NCI-H1436 (cell line): Measurements from ENCODE around the gene DDAH2.
A peak's percentile ranks its signal among the peaks of the same experiment; 100 is the strongest.

ENCODE experiments used
- DNase-seq: peaks from one replicate; lab custom pipeline; 2025; lab: John Stamatoyannopoulos, UW

Gene DDAH2

GRCh38 chr6:31732029-31732428, 2.9 kb upstream of the DDAH2 start:
- no peak for DNase-seq

- no peak for DNase-seq
Observed at GRCh38 chr6:31730631-31731086, 1.6 kb upstream of the DDAH2 start.

- DNase-seq, result peak; percentile 70
Observed at GRCh38 chr6:31729979-31730630, 1.0 kb upstream of the DDAH2 start.

GRCh38 chr6:31729515-31729978, 448 bp upstream of the DDAH2 start:
- DNase-seq, result peak; percentile 78

- no peak for DNase-seq
Observed at GRCh38 chr6:31727717-31728671, 1.1 kb downstream of the DDAH2 start.

- DNase-seq, result no peak
Observed at GRCh38 chr6:31727034-31727716, 1.9 kb downstream of the DDAH2 start.

- no peak for DNase-seq
Observed at GRCh38 chr6:31725502-31726350, 3.4 kb downstream of the DDAH2 start.

GRCh38 chr6:31723980-31724691, 5.0 kb downstream of the DDAH2 start:
- DNase-seq, result no peak

GRCh38 chr6:31723245-31723979, 5.7 kb downstream of the DDAH2 start, which contains the start of gene MPIG6B:
Gene MPIG6B (plus strand): TSS chr6:31723373. CDS start chr6:31723384, 11 bp downstream.
- DNase-seq, result peak; percentile 71

- DNase-seq, result no peak
Observed at GRCh38 chr6:31722173-31722572, 6.9 kb downstream of the DDAH2 start.

GRCh38 chr6:31721351-31722020, 7.6 kb downstream of the DDAH2 start, which contains the start of gene LY6G6C:
Gene LY6G6C (minus strand): TSS chr6:31721746. CDS start chr6:31721679, 67 bp downstream.
- no peak for DNase-seq

- no peak for DNase-seq
Observed at GRCh38 chr6:31720196-31720770, 8.8 kb downstream of the DDAH2 start.

- no peak for DNase-seq
Observed at GRCh38 chr6:31719001-31719400, 10.1 kb downstream of the DDAH2 start.

- no peak for DNase-seq
Observed at GRCh38 chr6:31718265-31718664, 10.8 kb downstream of the DDAH2 start.

GRCh38 chr6:31717499-31718222, 11.4 kb downstream of the DDAH2 start:
- DNase-seq, result peak; percentile 55

- no peak for DNase-seq
Observed at GRCh38 chr6:31715022-31715958, 13.8 kb downstream of the DDAH2 start, which contains the start of gene LY6G6D. Gene LY6G6D (plus strand): TSS chr6:31715348. CDS start chr6:31715356, 8 bp downstream.
